VCaP (cell line): ENCODE measurements around the gene HSF5.
"Not testable (repeated sequence)": the region's sequence is repeated elsewhere in the genome, so short reads cannot be mapped to it uniquely, and the experiment has no call there.

Experiments
- H3K27ac ChIP-seq: fragments of 450-650 bp; 2 replicates; pipeline ENCODE4 v1.5.1; 2017
- CTCF ChIP-seq: fragments of 450-650 bp; conservative IDR thresholded peaks from 2 replicates; pipeline ENCODE4 v1.5.1; 2017; ENCODE audit warnings: mild to moderate bottlenecking, moderate library complexity

Gene HSF5

GRCh38 chr17:58506354-58507080, 18.3 kb upstream of the HSF5 start:
- TF ChIP-seq CTCF, result no peak
- no peak overlapping the region for H3K27ac ChIP-seq

DNA sequence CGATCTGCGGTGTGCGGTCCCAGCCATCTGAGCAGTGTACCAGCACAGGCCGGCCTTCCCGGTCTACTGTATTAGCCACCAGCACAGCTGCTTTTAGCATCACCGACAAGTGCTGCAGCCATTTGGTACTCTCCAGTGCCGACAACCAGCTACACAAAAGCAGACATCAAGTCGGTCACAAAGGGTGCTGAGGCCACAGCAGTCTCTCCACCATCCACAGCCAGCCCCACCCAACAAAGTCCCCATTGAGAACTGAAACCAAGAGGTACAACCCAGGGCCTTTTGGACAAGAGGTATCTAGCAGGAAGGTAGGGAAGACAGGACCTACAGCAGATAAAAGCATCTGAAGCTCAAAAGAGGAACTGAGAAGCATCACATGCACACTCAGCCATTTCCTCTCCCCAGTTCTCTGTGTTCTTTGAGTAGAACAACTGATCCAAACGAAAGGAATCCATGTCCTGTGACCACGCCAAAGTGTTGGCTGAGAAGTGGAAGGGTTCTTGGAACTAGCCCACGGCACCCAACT, 16.7 kb upstream of the HSF5 start:
- H3K27ac ChIP-seq, result no peak overlapping the region
- TF ChIP-seq CTCF, result no peak

DNA sequence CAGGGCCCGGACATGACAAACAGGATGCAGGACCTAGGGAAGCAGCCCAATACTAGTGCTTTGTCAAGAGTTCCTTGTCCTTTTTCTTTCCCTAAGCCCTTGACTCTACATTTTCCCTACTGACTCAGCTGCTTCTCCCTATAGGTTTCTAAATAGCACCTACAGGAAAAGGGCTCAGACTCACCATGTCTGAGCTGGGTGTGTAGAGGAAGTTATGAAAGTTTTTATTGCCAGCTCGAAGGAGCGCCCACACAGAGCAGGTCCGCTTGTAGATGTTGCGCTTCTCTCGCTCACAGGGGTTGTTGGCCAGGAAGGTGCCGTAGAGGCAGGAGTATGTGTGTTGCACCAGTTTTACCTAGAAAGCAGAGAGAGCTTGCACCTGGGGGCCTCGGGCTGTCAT, 15.7 kb upstream of the HSF5 start:
- TF ChIP-seq CTCF, result no peak
- H3K27ac ChIP-seq, result no peak overlapping the region

DNA sequence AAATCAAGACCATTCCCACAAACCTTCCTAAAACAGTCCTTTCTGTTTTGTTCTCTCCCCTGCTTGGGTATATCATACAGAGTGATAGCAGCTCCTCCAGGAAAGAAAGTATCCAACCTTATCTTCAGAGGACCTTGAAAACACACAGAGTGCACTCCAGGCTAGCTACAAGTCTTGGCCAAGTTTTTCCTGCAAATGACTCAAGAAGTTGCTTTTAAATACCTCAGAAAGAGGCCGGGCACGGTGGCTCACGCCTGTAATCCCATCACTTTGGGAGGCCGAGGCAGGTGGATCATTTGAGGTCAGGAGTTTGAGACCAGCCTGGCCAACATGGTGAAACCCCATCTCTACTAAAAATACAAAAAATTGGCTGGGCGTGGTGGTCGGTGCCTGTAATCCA, 14.9 kb upstream of the HSF5 start:
- not testable (repeated sequence) for H3K27ac ChIP-seq

DNA sequence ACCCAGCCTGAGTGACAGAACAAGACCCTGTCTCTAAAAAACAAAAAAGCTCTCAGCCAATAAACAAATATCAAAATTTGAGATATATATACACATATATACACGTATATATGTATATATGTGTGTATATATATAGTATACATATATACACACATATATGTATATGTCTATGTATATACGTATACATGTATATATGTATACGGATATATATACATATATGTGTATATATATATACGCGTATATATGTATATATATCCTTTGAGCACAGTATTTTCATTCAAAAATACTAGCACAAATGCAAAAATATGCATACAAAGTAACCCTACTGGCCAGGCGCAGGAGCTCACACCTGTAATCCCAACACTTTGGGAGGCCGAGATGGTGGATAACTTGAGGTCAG, 13.2 kb upstream of the HSF5 start:
- no peak overlapping the region for H3K27ac ChIP-seq
- no peak for TF ChIP-seq CTCF

DNA sequence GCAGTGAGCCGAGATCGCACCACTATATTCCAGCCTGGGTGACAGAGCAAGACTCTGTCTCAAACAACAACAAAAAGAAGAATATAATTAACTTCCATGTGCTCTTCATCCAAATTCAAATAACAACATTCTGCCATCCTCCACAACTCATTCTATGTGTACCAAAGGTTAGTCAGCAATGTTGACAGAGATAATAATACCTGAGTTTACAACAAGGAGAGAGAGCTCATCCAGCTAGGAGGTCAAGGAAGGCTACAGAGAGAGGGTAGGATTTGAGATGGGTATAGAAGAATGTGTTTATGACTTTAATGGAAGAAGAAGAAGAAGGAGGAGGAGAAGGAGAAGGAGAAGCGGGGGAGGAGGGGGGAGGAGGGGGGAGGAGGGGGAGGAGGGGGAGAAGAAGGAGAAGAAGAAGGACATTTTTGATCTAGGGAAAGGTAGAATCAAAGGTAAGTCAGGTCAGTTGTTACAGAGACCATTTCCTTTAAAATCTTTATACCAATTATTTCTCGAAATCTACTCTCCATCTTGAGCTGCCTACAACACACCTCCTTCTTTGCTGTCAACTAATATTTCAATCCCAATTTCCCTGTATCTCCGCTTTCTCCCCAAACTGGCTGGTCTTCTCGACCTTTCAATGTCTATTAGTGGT, 10.1 kb upstream of the HSF5 start:
- H3K27ac ChIP-seq, result no peak overlapping the region
- TF ChIP-seq CTCF, result no peak

- no peak for TF ChIP-seq CTCF
Observed at GRCh38 chr17:58493506-58493905, 5.3 kb upstream of the HSF5 start.

More at GRCh38 chr17:58493506-58493905, 5.3 kb upstream of the HSF5 start:
- H3K27ac ChIP-seq, result no peak overlapping the region
